Measurements from ENCODE around the gene DENND1C. TPM values are rescaled to one million over a fixed set of nuclear protein-coding genes. Genes with fewer than 3 reads are reported as not detected.

DENND1C gene, protein sequence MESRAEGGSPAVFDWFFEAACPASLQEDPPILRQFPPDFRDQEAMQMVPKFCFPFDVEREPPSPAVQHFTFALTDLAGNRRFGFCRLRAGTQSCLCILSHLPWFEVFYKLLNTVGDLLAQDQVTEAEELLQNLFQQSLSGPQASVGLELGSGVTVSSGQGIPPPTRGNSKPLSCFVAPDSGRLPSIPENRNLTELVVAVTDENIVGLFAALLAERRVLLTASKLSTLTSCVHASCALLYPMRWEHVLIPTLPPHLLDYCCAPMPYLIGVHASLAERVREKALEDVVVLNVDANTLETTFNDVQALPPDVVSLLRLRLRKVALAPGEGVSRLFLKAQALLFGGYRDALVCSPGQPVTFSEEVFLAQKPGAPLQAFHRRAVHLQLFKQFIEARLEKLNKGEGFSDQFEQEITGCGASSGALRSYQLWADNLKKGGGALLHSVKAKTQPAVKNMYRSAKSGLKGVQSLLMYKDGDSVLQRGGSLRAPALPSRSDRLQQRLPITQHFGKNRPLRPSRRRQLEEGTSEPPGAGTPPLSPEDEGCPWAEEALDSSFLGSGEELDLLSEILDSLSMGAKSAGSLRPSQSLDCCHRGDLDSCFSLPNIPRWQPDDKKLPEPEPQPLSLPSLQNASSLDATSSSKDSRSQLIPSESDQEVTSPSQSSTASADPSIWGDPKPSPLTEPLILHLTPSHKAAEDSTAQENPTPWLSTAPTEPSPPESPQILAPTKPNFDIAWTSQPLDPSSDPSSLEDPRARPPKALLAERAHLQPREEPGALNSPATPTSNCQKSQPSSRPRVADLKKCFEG
- 10 to 100 TPM; 38.3 to 45.2 (median 39.1) TPM for polyA plus RNA-seq (ENCODE audit: insufficient read length in 3 of 3)

DNA sequence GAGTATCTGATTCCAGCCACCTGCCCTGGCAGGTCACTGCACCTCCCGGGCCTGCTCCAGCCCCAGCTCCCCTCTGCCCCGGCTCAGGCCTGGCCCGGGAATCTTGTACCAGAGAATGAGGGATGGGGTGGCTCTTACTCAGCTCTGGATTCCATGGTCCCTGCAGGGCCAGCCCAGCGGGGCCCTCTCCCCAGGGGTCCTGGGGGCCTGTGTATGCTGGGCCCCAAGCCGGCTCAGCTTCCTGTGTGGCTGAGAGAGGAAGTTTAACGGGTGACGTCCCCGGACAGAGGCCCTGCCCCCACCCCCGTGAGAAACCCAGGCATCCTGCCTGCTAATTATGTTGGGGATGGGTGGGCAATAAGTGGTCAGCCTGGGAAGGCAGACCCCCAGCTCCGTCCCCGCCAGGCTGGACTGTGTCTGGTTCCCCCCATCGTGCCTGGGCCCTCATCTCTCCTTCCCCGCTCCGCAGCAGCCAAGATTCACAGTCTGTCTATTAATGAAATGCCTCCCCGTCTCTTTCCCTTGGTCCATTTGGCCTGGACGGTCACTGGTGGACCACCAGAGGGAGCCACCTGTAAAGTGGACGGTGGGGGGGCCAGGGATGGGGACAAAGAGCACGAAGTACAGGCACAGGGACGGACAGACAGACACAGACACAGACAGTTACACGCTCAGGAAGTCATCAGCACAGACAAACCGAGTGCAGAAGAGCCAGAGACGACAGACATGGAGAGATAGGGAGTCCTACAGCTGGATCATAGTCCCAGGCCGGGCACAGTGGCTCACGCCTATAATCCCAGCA, at the start of gene DENND1C:
TSS of gene DENND1C (minus strand) at position 247 of the 802 bp plus-strand sequence. CDS start at position 155, 92 bp downstream.
- DNase-seq (ENCODE audit: low read depth in 3 of 3, low spot score in 2 of 3) = no peak

DNA sequence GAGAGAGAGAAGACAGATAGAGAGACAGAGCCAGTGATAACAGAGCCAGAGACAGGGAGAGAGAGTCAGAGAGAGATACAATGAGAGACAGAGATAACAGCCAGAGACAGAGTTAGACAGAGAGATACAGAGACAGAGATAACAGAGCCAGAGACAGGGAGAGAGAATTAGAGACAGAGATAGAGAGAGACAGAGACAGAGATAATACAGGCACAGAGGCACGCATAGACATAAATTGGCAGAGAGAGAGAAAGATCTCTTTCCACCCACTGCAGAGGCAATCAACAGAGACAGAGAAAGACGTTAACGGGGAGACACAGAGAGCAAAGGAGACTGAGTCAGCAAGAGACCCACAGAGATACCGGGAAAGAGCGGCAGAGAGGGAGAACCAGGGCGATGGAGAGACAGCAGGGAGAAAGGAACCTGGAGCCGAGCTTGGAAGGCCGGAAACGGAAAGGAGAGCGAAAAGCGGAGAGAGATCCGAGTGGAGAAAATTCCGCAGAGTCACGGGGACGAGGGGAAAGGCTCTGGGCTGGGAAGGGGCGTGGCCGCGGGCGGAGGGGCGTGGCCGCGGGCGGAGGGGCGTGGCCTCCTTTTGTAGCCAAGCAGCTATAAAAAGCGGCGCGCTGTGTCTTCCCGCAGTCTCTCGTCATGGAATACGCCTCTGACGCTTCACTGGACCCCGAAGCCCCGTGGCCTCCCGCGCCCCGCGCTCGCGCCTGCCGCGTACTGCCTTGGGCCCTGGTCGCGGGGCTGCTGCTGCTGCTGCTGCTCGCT, 49.0 kb upstream of the DENND1C start, which contains the start of gene TNFSF9:
TSS of gene TNFSF9 (plus strand) at position 641 of the 777 bp plus-strand sequence. CDS start at position 652, 11 bp downstream.
- DNase-seq (ENCODE audit: low read depth in 3 of 3, low spot score in 2 of 3) = peak in 1 of 3 donors; percentile 69

DNA sequence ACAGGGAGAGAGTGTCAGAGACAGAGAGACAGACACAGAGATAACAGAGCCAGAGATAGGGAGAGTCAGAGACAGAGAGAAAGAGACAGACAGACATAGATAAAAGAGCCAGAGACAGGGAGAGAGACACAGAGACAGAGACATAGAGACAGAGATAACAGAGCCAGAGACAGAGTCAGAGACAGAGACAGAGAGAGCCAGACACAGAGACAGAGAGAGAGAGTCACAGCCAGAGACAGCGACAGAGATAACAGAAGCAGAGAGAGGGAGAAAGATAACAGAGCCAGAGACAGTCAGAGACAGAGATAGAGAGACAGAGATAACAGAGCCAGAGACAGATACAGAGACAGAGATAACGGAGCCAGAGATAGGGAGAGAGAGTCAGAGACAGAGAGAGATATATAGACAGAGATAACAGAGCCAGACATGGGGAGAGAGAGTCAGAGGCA, 48.4 kb upstream of the DENND1C start:
- no peak for DNase-seq (ENCODE audit: low read depth in 3 of 3, low spot score in 2 of 3)

DNA sequence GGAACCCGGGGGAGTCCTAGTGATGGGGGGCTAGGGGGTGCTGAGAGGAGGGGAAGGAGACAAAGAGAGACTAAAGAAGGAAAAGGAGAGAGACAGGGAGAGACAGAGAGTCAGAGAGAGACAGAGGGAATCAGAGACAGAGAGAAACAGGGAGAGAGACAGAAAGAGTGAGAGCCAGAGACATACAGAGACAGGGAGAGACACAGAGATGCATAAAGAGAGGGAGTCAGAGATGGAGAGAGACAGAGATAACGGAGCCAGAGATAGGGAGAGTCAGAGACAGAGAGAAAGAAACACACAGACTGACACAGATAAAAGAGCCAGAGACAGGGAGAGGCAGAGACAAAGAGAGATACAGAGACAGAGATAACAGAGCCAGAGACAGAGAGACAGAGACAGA, 47.8 kb upstream of the DENND1C start:
- no peak for DNase-seq (ENCODE audit: low read depth in 3 of 3, low spot score in 2 of 3)

DNA sequence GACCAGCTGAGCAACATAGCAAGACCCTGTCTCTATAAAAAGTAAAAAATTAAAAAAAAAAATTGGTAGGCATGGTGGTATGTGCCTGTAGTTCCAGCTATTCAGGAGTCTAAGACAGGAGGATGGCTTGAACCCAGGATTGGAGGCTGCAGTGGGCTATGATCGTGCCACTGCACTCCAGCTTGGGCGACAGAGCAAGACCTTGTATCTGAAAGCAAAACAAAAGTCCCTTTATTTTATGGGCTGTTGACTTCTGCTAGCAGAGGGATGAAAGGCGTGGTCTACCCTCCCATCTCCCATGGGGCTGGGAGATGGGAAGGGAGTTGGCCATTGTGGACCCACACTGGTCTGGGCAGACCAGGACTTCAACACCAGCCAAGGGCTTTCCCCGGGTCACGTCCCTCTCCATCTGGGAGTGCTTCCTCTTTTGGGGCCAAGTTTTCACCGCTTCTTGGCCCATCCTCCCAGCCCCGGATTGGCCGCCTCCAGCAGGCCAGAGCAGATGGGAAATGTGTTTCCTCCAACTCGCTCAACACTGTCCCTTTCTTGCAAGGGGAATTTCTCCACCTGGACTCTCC, 47.0 kb upstream of the DENND1C start:
- DNase-seq (ENCODE audit: low read depth in 3 of 3, low spot score in 2 of 3) = no peak

DNA sequence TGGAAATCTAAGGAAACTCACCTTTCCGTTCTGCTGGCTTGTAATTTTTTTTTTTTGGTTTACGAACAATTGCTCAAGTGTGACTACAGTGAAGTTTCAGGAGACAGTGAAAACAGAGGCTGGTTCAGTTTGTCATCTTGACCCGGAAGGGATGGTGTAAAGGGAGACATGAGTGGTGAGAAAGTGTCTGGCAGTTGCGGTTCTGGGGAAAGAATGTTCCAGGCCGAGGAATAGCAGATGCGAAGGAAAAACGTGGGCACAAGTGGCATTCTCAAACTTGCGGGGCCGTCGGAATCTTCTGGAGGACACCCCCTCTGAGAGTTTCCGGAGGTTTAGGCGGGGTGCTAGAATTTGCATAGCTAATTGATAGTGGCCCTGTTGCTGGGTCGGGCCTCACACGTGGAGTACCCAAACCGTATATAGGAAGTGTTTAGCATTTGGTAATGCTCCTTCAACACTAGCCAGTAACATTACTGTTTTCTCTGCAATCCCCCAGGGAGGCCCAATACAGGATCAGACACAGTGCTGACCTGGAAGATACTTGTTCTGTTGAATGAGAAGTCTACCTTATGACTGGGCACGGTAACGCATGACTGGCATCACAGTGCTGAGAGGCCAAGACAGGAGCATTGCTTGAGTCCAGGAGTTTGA, 46.4 kb upstream of the DENND1C start:
- no peak for DNase-seq (ENCODE audit: low read depth in 3 of 3, low spot score in 2 of 3)

DNA sequence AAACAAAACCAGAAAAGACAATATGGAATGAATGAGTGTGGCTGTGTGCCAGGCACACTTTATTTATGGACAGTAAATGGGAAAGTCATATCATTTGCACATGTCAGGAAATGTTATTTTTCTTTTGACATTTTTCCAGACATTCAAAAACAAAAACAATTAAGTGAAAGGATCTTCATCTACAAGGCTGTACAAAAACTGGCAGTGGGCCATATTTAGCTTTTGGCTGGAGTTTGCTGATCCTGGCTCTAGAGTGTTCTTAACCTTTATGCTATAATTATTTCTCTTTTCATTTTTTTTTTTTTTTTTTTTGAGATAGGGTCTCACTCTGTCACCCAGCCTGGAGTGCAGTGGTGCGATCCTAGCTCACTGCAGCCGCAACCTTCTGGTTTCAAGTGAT, 42.7 kb upstream of the DENND1C start:
- no peak for DNase-seq (ENCODE audit: low read depth in 3 of 3, low spot score in 2 of 3)

DNA sequence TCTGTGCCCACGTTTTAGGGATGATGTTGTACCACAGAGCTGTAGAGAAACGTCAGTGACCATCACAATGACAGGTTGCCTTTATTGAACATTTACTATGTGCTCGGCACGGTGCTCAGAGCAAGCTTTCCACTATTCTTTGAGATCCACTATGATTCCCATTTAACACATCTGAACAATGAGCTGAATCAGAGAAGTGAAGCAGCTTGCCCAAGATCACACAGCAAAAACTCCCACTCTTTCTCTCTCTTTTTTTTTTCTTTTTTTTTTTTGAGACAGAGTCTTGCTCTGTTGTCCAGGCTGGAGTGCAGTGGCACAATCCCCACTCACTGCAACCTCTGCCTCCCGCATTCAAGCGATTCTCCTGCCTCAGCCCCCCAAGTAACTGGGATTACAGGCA, 41.1 kb upstream of the DENND1C start:
- no peak for DNase-seq (ENCODE audit: low read depth in 3 of 3, low spot score in 2 of 3)

DNA sequence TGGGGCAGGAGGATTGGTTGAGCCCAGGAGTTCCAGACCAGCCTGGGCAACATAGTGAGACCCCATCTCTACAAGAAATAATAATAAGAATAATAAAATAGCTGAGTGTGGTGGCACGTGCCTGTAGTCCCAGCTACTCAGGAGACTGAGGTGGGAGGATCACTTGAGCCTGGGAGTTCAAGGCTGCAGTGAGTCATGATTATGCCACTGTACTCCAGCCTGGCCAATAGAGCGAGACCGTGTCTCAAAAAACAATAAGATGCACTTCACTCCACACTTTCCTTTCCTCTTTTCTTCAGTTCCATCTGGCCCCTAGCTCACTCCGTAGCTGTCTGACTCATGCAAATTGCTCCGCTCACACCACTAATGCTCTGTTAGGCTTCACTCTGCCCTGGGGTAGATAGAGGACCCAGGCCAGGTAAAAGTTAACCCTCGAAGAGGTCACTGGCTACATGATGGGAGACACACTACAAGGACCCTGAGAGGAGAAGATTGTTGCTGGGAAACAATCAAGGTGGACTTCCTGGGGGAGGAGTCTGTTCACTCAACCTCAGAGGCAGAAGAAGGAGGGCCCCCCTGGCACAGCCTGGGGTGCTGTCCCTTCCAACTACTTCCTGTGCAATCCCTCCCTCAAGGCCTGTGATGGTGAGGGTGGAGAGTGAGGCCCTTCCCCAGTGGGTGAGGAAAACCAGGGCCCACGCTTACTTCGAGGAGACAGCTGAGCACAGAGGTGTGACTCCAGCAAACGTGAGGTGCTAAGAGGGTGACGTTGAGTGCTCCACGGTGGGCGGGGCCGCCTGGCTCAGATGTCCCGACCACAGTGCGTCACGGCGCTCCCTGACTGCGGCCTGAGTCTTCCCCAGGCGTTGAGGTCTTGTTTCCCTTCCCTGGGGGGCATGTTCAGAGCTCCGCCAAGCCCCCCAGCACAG, 40.4 kb upstream of the DENND1C start:
- no peak for DNase-seq (ENCODE audit: low read depth in 3 of 3, low spot score in 2 of 3)

DNA sequence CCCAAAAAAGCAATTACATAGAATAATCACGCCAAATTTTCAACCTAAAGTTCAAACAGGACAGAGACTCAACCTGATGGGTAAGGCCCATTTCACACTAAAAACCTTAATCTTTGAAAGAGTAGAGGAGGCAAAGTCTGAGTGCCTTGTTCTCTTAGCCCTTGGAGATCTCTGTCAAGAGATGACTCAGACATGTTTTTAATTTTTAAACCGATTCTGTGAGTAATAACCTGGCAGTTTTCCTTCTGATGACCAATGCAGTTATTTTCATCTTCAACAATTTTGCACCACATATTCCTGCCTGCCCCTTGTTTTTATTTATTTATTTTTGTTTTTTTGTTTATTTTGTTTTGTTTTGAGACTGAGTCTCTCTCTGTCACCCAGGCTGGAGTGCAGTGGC, 37.7 kb upstream of the DENND1C start:
- no peak for DNase-seq (ENCODE audit: low read depth in 3 of 3, low spot score in 2 of 3)

DNA sequence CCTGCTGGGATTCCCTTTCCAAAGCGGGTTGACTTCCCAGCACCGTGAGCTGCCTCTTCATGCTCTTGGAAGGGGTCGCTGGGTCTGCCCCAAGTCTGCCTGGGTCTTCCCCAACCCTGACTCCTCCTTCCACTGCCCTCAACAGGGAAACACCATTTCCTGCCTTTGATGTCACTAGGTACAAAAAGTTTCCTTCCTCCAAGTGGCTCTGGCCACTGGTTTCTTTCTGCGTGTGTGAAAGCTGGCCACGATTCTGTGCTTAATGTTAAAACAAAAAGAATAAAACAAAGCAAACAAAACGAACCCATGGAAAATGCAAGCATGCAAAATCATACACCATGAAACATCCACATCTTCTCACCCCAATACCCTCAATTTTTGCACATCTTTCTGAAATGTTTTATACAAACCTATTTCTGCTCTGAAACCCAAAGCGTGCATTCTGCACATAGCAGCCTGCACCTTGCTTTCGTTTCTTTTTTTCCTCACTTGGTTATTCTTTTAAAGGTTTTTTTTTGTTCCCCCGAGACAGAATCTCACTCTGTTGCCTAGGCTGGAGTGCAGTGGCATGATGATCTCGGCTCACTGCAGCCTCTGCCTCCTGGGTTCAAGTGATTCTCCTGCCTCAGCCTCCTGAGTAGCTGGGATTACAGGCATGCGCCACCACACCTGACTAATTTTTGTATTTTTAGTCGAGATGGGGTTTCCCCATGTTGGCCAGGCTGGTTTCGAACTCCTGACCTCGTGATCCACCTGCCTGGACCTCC, 36.7 kb upstream of the DENND1C start:
- DNase-seq (ENCODE audit: low read depth in 3 of 3, low spot score in 2 of 3) = no peak

DNA sequence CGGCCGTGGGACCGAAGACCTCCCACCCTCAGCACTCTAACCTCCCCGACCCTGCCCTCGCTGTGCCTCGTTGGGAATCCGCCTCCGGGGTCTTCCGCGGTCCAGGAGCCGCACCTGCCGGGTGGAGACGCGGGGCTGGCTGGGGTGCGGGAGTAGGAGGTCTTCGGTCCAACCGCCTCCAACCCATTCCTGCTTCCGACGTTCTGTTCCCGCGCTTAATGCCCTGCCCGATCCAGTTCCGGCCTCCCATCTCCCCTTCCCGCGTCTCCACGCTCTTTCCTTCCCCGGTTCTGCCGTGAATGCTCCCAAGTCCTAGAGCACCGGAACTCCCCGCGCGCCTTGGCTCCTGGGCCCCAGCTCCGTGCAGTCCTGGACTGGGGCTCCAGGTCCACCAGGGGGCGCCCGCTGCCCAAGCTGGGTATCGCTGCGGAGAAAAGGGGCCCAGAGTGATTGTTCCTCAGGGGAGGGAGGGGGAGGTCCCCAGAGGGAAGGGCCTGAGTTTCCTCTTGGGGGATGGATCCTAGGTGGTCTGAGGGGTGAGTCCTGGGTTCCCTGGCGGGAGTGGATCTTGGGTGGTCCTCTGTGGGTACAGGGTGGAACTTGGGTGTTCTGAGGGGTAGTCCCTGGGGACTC, 35.2 kb upstream of the DENND1C start:
- peak in 2 of 3 donors; percentile 75 to 78 for DNase-seq (ENCODE audit: low read depth in 3 of 3, low spot score in 2 of 3)

DNA sequence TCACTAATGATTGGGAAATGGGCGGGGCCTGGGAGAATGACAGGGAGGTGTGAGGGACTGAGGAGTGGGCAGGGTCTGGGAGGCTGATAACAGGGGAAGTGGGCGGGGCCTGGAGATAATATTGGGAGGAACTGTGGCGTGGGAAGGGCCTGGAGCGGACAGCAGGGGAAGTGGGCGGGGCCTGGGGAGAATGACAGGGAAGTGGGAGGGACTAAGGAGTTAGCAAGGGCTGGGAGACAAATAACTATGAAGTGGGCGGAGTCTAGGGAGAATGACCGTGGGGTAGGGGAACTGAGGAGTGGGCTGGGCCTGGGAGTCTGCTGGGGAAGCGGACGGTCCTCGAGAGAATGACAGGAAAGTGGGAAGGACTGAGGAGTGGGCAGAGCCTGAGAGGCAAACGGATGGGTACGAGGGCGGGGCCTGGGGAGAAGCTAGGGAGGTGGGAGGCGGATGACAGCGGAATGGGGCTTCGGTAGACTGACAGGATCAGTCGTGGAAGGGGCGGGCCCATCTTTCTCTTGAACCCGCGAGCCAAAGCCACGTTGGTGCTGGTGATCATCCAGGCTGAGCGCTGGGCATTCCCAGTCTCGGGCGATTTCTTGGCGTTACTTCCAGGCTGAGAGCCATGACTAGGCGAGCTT, 34.6 kb upstream of the DENND1C start:
- peak; percentile 68 to 72 (median 71) for DNase-seq (ENCODE audit: low read depth in 3 of 3, low spot score in 2 of 3)

DNA sequence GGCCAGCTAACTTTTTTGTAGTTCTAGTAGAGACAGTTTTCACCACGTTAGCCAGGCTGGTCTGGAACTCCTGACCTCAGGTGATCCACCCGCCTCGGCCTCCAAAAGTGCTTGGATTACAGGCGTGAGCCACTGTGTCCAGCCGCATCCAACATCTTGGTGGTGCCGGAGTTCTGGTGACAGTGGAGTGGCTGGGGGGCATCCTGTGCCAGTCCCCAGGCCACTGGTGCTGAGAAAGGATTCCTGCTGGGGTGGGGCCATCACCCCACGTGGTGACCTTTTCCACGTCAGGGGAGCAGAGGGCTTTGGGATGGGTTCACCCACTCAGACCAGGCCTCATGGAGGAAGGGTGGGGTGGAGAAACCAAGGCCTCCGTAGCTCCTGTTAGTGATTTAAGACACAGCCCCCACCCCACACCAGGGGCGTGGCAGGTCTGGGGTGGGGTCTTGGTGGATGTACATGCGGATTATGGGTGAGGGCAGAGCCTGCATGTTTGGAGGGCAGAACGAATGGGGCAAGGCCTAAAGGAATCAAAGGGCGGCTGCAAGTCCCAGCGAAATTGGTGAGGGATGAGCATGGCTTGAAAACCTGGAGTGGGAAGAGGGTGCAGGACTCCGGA, 33.4 kb upstream of the DENND1C start:
- DNase-seq (ENCODE audit: low read depth in 3 of 3, low spot score in 2 of 3) = no peak

DNA sequence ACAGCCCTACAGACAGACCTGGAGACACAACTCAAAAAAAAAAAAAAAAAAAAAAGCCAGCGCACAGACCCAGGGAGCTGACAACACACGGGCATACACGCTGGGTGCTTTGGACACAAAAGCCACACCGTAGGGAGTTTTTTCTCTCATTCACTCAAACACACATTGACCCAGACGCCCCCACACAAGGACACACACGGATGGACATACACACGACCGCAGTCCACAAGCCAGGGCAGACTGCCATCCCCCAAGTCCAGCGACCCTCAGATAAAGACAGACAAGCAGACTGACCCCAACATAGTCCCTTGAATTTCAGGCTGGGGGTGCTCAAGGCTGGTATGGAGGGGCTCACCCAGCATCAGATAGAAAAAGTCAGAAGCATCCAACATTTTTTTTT, 32.5 kb upstream of the DENND1C start:
- DNase-seq (ENCODE audit: low read depth in 3 of 3, low spot score in 2 of 3) = no peak

DNA sequence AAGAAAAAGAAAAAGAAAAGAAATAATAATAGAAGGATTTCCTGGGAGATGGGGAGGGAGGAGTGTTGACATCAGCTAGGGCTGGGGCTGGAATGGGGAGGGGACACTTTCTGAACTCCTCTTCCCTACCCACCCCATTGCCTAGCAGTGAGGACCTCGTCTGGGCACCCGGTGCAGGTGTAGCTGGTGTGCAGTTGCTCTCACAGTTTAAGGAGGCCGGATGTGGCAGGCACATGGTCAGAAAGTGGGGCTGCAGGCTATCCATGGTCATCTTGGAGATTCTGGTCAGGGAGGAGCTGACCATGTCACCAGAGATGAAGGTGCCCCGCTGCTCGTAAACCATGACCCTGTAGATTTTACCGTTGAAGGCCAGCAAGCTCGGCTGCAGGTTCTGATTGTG, 29.0 kb upstream of the DENND1C start:
- no peak for DNase-seq (ENCODE audit: low read depth in 3 of 3, low spot score in 2 of 3)
